Activated CD4-positive, alpha-beta T cell treated with anti-CD3 and anti-CD28 coated beads, Interleukin-2, amount 10 ng/mL, durations not matched to agents 7 days and 5 days (primary cell): Measurements from ENCODE around the gene CALCOCO2. TPM values are rescaled to one million over a fixed set of nuclear protein-coding genes. Genes with fewer than 3 reads are reported as not detected.

ENCODE experiments used
- CTCF ChIA-PET: fragments of 350-600 bp; sonication (Branson Sonifier 250); formaldehyde crosslinking; loops from one replicate; lab custom pipeline; 2021; ENCODE audit warnings: antibody characterized with exemption; lab: Charles Lee
- POLR2A ChIA-PET: fragments of 350-600 bp; sonication (Branson Sonifier 250); formaldehyde crosslinking; loops from one replicate; lab custom pipeline; 2021; ENCODE audit warnings: antibody characterized with exemption; lab: Charles Lee
- DNase-seq: peaks from one replicate; pipeline ENCODE4 v3.0.0-alpha.2; 2020
- H3K27ac Mint-ChIP-seq: one replicate; pipeline ENCODE4 v1.8.0; 2021; ENCODE audit warnings: mild to moderate bottlenecking, moderate library complexity, mixed read lengths
- H3K27me3 Mint-ChIP-seq: one replicate; pipeline ENCODE4 v1.8.0; 2021; ENCODE audit warnings: mixed read lengths
- H3K36me3 Mint-ChIP-seq: one replicate; pipeline ENCODE4 v1.8.0; 2021; ENCODE audit warnings: low read depth, mixed read lengths
- H3K4me1 Mint-ChIP-seq: one replicate; pipeline ENCODE4 v1.8.0; 2021; ENCODE audit warnings: mixed read lengths
- H3K4me3 Mint-ChIP-seq: one replicate; pipeline ENCODE4 v1.8.0; 2021; ENCODE audit warnings: mild to moderate bottlenecking, moderate library complexity, mixed read lengths
- H3K9me3 Mint-ChIP-seq: one replicate; pipeline ENCODE4 v1.8.0; 2021; ENCODE audit warnings: mixed read lengths
- total RNA-seq, 2 experiments: library from RNA; stranded (reverse); gene quantifications; one replicate each; pipeline ENCODE4 v1.2.3, GENCODE V29; 2021

CALCOCO2 gene
- total RNA-seq, 2 experiments from 2014 or later: 171 to 214 TPM

GRCh38 chr17:48910370-48910769 lies 79.5 kb downstream of the CALCOCO2 start:
- peaks cover 70% of the 10 kb centered on the region for H3K4me1 Mint-ChIP-seq
- peaks cover 51% of the 10 kb centered on the region for H3K36me3 Mint-ChIP-seq
- POLR2A ChIA-PET: no interaction called here
- H3K27ac Mint-ChIP-seq: peak overlapping the region; percentile 92
- DNase-seq: no peak
- CTCF ChIA-PET: no interaction called here
- H3K27me3 Mint-ChIP-seq: no peaks in the 10 kb centered on the region
- no peaks in the 10 kb centered on the region for H3K9me3 Mint-ChIP-seq
- H3K4me3 Mint-ChIP-seq: peak overlapping the region; percentile 97

GRCh38 chr17:48912476-48912875 lies 81.6 kb downstream of the CALCOCO2 start:
- H3K4me1 Mint-ChIP-seq: peaks cover 76% of the 10 kb centered on the region
- H3K27ac Mint-ChIP-seq: peak overlapping the region; percentile 69

More at GRCh38 chr17:48912476-48912875, 81.6 kb downstream of the CALCOCO2 start:
- Mint-ChIP-seq H3K27me3 (no peaks in the 10 kb centered on the region), H3K36me3 (peaks cover 66% of the 10 kb centered on the region), H3K9me3 (no peaks in the 10 kb centered on the region), H3K4me3 (no peak overlapping the region)
- POLR2A ChIA-PET: no interaction called here
- CTCF ChIA-PET: no interaction called here
- no peak for DNase-seq

Other genes starting within 250 kb of the CALCOCO2 start
- 1 to 10 TPM; 3.1 to 4.5 TPM for gene HOXB3, start 240.8 kb upstream of the CALCOCO2 start, total RNA-seq
- gene HOXB5, start 237.3 kb upstream of the CALCOCO2 start, total RNA-seq: not detected
- gene HOXB6, start 226.0 kb upstream of the CALCOCO2 start, total RNA-seq: not detected
- gene HOXB7, start 220.0 kb upstream of the CALCOCO2 start, total RNA-seq: under 1 TPM; 0.25 to 0.30 TPM
- not detected for gene HOXB8, start 215.7 kb upstream of the CALCOCO2 start, total RNA-seq
- gene HOXB9, start 204.7 kb upstream of the CALCOCO2 start, total RNA-seq: not detected
- gene PRAC1, start 108.5 kb upstream of the CALCOCO2 start, total RNA-seq: not detected
- not detected for gene PRAC2, start 107.8 kb upstream of the CALCOCO2 start, total RNA-seq
- gene HOXB13, start 102.3 kb upstream of the CALCOCO2 start, total RNA-seq: not detected
- not detected for gene TTLL6, start 13.8 kb upstream of the CALCOCO2 start, total RNA-seq
- gene ATP5MC1, start 61.8 kb downstream of the CALCOCO2 start, total RNA-seq: 10 to 100 TPM; 64.1 to 85.5 TPM
- gene UBE2Z, start 77.4 kb downstream of the CALCOCO2 start, total RNA-seq: 10 to 100 TPM; 74.5 to 76.5 TPM
- 100 to 1,000 TPM in 1 of 2 experiments, 10 to 100 TPM in 1; 73.0 to 101 TPM for gene SNF8, start 113.8 kb downstream of the CALCOCO2 start, total RNA-seq
- gene GIP, start 137.6 kb downstream of the CALCOCO2 start, total RNA-seq: not detected
- under 1 TPM in 1 of 2 experiments, not detected in 1; 0.04 TPM for gene IGF2BP1, start 166.3 kb downstream of the CALCOCO2 start, total RNA-seq